Measurements from ENCODE around the gene NHS.

DNA sequence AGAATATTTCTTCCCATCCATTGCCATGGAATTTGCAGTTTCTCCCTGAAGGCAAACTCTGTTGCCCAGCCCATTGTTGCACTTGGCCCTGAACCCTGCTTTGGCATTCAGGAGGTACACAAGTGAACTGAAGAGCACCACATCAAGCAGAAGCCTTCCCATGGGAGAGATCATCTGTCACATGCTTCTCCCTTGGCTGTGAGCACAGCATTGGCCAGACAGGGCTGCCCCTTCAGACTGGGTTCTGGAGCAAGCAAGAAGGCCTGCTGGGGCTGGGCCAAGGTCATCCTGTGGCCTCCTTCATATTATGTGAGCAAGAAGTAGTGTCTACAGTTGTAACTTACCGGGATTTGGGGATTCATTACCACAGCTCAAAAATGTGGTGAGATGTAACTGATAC lies 385.0 kb downstream of the NHS start:
- TF ChIP-seq POLR2A (IDR thresholded peaks at IDR 0.05; ENCODE audit: low read length) (no peak), POLR2AphosphoS2 (conservative IDR thresholded peaks at IDR 0.05; ENCODE audit: low read length) (no peak), REST (IDR thresholded peaks at IDR 0.05) (no peak), RAD21 (conservative IDR thresholded peaks at IDR 0.05 in 1 of 2, IDR thresholded peaks at IDR 0.05 in 1 of 2) (no peak), HES2 (IDR thresholded peaks at IDR 0.05) (no peak), MAZ (IDR thresholded peaks at IDR 0.05; ENCODE audit: borderline replicate concordance, low read depth, low read length) (no peak), ZNF302 (CRISPR knock-in tag; IDR thresholded peaks at IDR 0.05) (no peak), ZC3H11A (IDR thresholded peaks at IDR 0.05) (no peak), EP300 (IDR thresholded peaks at IDR 0.05) (no peak), GATA3 (IDR thresholded peaks at IDR 0.05; ENCODE audit: borderline replicate concordance) (no peak), SMC3 (IDR thresholded peaks at IDR 0.05) (no peak)
- TF ChIP-seq, protein P1, sequence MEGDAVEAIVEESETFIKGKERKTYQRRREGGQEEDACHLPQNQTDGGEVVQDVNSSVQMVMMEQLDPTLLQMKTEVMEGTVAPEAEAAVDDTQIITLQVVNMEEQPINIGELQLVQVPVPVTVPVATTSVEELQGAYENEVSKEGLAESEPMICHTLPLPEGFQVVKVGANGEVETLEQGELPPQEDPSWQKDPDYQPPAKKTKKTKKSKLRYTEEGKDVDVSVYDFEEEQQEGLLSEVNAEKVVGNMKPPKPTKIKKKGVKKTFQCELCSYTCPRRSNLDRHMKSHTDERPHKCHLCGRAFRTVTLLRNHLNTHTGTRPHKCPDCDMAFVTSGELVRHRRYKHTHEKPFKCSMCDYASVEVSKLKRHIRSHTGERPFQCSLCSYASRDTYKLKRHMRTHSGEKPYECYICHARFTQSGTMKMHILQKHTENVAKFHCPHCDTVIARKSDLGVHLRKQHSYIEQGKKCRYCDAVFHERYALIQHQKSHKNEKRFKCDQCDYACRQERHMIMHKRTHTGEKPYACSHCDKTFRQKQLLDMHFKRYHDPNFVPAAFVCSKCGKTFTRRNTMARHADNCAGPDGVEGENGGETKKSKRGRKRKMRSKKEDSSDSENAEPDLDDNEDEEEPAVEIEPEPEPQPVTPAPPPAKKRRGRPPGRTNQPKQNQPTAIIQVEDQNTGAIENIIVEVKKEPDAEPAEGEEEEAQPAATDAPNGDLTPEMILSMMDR (IDR thresholded peaks at IDR 0.05) = no peak
- TF ChIP-seq, protein P2, sequence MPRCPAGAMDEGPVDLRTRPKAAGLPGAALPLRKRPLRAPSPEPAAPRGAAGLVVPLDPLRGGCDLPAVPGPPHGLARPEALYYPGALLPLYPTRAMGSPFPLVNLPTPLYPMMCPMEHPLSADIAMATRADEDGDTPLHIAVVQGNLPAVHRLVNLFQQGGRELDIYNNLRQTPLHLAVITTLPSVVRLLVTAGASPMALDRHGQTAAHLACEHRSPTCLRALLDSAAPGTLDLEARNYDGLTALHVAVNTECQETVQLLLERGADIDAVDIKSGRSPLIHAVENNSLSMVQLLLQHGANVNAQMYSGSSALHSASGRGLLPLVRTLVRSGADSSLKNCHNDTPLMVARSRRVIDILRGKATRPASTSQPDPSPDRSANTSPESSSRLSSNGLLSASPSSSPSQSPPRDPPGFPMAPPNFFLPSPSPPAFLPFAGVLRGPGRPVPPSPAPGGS (IDR thresholded peaks at IDR 0.05) = no peak

All from A549 (cell line).